ENCODE results near the gene DYNC1LI2.
A peak's percentile ranks its signal among the peaks of the same experiment; 100 is the strongest.

GRCh38 chr16:66687906-66688625 lies 63.3 kb downstream of the DYNC1LI2 start:
- peak; percentile 64; the same call in 1 of the 2 replicates for TF ChIP-seq KLF16 (tag by site-specific recombination; IDR thresholded peaks at IDR 0.05)
- TF ChIP-seq CTCF (tag by site-specific recombination; IDR thresholded peaks at IDR 0.05) = no peak
- no peak for TF ChIP-seq ZBTB11 (tag by site-specific recombination; conservative IDR thresholded peaks at IDR 0.05; ENCODE audit: low read depth)
- TF ChIP-seq ZNF211 (tag by site-specific recombination; IDR thresholded peaks at IDR 0.05; ENCODE audit: low read depth) = no peak
- TF ChIP-seq PBX3 (CRISPR knock-in tag; IDR thresholded peaks at IDR 0.05) = no peak
- no peak for TF ChIP-seq ZBTB1 (tag by site-specific recombination; IDR thresholded peaks at IDR 0.05)
- TF ChIP-seq SP3 (tag by site-specific recombination; IDR thresholded peaks at IDR 0.05) = no peak
- no peak for TF ChIP-seq YY1 (tag by site-specific recombination; IDR thresholded peaks at IDR 0.05)
- TF ChIP-seq ZBTB49 (tag by site-specific recombination; IDR thresholded peaks at IDR 0.05; ENCODE audit: low read depth) = no peak
- TF ChIP-seq ZNF311 (tag by site-specific recombination; IDR thresholded peaks at IDR 0.05; ENCODE audit: borderline replicate concordance) = no peak
- TF ChIP-seq ZNF121 (tag by site-specific recombination; IDR thresholded peaks at IDR 0.05) = no peak
- TF ChIP-seq ATF2 (tag by site-specific recombination; IDR thresholded peaks at IDR 0.05; ENCODE audit: low read depth) = peak; percentile 58

Measured in HEK293 (cell line).